HG03108 (cell line): ENCODE data around the gene FBXL14.
"Not testable (repeated sequence)": the region's sequence is repeated elsewhere in the genome, so short reads cannot be mapped to it uniquely, and the experiment has no call there.

Source experiments
- ATAC-seq: cut with Tn5 transposase; IDR thresholded peaks from one replicate; pipeline ENCODE4 v1.9.1; 2021; ENCODE audit warnings: moderate library complexity; ENCODE audit not compliant: unreplicated experiment

Gene FBXL14

GRCh38 chr12:1620092-1620491, 25.7 kb upstream of the FBXL14 start:
- no peak for ATAC-seq

- no peak for ATAC-seq
These were observed 25.2 kb upstream of the FBXL14 start for GRCh38 chr12:1619587-1619986.

DNA sequence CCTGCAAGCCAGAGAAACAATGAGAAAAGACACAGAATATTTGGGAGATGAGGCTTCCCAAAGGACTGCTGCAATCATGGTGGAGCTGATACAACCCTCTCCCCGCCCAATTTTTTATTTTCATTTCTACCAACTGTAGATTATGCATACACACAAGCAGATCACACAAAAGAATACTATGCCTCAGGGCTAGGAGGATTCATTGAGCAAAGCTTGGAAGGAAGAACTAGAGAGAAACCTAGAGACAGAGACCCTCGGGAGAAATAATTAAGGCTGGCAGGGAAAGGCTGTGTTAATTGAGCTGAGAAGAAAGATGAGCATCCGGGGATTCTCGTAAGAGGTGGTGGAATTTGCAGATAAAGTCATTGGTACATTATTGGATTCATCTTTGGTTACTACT, 24.8 kb upstream of the FBXL14 start:
- ATAC-seq = no peak

- no peak for ATAC-seq
These were observed 24.1 kb upstream of the FBXL14 start for GRCh38 chr12:1618489-1618888.

GRCh38 chr12:1616233-1617066, 22.1 kb upstream of the FBXL14 start:
- ATAC-seq = no peak

- ATAC-seq = no peak
These were observed 20.0 kb upstream of the FBXL14 start for GRCh38 chr12:1614360-1614759.

DNA sequence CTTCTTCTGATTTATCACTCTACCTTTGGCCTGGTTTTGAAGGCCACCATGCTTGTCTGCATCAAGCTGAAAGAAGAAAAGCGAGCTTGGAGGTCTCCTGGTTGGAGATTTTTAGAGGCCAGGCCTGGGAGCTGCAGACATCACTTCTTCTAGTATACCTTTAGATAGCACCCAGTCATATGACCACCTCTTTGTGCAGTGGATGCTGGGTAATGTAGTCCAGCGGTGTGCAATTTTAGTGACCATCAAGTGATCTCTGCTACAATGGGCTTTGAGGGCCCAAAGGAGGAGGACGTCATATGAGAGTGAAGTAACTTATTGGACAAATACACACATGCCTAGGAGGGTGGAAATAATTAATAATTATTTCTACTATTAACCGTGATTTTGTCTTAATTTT, 19.5 kb upstream of the FBXL14 start:
- ATAC-seq = no peak

DNA sequence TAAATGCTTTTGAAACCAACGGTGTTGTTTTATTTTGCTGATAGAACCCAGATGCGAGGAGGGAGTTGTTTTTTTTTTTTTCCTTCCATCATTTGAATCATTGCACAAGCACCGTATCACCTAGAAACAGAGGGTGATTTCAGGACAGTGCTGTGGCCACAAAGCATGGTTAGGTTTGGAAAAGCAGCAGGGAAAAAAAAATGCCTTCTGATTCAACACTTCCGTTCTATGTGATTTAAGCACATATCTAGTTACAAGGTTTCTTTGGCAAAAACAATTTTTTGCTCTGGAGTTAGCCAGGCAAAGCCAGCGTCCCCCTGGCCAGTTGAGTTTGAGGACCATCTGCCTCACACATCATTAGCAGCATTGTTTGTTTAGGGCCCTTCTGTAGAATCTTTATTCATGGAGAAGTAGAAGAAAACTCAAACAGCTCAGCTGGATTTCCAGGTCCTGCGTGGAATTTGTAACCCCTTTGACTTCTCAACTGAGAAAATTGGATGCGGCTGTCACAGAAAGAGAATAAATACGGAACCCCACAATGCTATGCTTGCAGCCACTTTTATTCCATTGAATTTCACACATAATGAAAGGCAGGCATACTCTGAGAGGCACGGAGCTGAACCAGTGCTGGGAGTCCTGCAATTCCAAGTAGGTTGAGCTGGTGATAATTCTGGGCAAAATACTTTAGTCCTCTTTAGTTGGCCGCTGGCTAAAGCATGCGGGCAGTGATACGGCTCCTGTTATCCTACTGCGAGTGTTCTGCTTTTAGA, 17.6 kb upstream of the FBXL14 start:
- ATAC-seq = no peak

GRCh38 chr12:1610072-1610643, 15.8 kb upstream of the FBXL14 start:
- ATAC-seq = no peak

- no peak for ATAC-seq
These were observed 14.3 kb upstream of the FBXL14 start for GRCh38 chr12:1608713-1609119.

DNA sequence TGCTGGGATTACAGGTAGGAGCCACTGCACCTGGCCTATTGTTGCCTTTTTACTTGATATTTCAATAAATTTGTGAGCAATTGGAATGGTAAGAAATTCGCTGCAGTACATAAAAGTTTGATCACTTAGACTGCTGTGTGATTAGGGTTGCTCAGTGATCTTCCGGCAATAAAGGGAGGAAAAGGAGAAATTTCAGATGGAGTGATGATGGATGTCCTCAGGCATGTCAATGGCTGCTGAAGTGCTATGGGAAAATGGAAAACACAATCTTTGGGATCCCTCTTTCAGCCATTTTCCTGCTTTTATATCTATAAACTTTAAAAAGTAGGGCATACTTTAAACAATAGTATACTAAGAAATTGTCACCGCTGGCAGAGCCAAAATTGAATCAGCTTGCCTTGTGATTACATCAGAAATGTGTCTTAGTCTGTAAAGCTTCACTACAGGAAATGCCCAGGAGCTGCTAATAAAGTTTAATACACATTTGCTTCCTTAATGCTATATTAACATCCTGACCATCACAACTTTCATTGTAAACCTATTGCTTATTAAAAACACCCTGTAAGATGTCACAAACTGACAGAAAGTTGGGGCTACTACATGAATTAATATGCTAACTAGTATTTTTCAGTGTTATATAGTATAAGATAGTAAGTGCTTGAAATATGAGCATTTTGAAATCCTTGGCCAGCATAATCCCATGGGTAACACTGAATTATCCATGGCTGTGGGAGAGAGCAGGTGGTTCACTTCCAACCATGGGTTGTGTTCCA, 13.7 kb upstream of the FBXL14 start:
- ATAC-seq = no peak

DNA sequence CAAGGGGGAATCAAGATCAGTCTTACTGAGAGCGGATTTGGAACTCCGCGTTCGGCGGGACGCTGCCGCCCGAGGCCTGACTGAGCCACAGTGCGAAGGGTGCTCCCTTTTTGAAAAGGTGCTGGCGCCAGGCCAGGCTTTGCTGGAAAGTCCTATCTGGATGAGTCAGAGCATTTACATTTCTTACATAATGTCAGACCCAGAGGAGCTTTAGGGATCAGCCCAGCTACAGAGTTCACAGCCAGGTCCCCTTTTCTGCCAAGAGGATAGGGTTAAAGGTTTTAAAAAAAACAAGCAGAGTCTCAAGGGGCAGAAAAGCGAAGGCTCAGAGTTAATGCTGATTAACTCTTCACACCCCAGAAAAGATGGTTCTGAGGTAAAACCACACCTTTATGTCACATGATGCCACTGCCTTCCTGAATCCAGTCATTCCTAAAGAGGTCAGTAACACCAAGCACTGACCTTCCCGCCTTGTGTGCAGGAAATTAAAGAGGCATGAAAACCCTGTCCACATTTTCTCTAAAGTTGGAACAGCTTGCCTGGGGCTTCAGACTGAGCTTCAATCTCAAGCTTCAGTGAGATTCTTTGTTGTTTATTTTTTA, 11.7 kb upstream of the FBXL14 start:
- ATAC-seq = peak; percentile 65

DNA sequence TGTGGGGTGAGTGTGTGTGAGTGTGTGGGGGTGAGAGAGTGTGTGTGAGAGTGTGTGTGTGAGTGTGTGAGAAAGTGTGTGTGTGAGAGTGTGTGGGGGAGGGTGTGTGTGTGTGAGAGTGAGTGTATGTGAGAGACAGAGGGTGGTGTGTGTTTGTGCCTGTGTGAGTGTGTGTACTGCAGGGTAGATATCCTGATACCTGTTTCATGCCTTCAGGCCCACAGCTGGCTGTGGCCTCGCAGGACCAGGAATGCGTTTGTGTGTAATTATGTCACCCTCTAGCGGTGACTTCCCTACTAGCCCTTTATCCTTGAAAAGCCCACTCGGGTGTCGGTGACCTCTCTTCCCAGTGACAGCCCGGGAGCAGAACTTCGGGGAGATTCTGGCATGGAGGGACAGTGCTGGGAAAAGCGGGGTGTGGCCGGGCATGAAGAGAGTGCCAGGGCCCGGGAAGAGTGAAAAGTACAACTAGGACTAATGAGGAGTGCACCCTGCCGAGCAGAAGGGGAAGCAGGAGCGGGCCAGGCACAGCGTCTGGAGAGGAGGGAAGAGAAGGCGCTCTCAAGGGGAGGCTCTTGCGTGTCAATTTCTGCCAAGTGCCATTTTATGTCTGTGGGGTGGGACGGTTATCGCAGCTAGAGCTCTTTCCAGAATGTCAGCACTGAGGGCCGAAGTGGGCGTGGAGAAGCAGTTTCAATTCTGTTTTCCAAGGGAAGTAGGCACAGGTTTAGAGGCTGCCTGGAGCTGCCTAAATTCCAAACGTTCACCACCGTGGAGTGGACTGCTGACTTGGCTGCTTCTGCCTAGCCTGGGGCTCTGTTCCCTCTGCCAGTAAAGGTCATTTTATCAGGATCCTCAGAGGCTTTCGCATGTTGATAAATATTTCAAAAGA, 11.0 kb upstream of the FBXL14 start:
- ATAC-seq = no peak

DNA sequence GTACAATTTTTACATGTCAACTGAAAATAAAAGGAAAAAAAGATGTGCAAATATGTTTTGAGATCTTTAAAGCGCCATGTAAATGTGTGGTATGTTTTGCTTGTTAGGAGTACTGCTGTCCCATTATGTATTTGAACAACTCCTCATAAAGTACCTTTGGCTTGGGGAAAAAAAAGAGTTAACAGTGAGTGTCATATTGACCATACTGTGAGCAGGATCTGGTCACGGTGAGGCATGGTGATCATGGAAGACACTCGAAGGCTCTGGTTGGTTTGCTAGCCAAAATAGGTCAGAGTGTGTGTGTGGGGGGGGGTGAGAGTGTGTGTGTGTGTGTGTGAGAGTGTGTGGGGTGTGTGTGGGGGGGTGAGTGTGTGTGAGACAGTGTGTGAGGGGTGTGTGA, 10.1 kb upstream of the FBXL14 start:
- no peak for ATAC-seq

- no peak for ATAC-seq
These were observed 9.1 kb upstream of the FBXL14 start for GRCh38 chr12:1603269-1603993.

- not testable (repeated sequence) for ATAC-seq
These were observed 8.3 kb upstream of the FBXL14 start for GRCh38 chr12:1602706-1603105.

- no peak for ATAC-seq
These were observed 4.4 kb upstream of the FBXL14 start for GRCh38 chr12:1598757-1599156.

GRCh38 chr12:1595690-1596347, 1.4 kb upstream of the FBXL14 start:
- no peak for ATAC-seq
